D721Med (cell line): ENCODE measurements around the gene OR56B4.
"Not testable (repeated sequence)": the region's sequence is repeated elsewhere in the genome, so short reads cannot be mapped to it uniquely, and the experiment has no call there.

Source experiments
- DNase-seq: peaks from one replicate; pipeline ENCODE4 v3.0.0; 2011; ENCODE audit warnings: low spot score; ENCODE audit not compliant: insufficient read length
- FAIRE-seq: peaks from 2 replicates; lab custom pipeline; 2011; peaks lifted over from hg19 to GRCh38; lab: Jason Lieb, UNC
- TF ChIP-seq, protein P1 (sequence below): IDR thresholded peaks from 2 replicates; pipeline ENCODE4 v1.5.1; 2012; ENCODE audit warnings: mild to moderate bottlenecking, control low read depth; ENCODE audit not compliant: insufficient read depth; ENCODE audit errors: missing control alignments

Gene OR56B4

DNA sequence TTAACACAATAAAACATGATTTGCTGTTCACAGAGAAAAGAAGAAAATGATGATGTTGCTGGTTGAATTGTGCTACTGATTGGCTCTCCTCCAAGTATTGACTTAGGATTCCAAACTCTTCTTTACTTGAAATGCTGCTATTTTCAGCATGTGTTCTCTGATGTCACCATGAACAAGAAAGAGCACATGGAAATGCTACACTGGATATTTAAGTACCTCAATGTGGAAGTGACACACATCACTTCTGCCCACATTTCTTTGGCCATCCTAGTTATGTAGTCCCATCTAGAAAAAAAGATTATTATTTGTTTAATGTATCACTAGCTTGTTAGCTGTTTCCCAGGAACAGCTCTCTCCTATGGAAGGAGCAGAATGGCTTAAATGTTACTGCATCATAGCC lies 35.5 kb downstream of the OR56B4 start:
- TF ChIP-seq, protein P1, sequence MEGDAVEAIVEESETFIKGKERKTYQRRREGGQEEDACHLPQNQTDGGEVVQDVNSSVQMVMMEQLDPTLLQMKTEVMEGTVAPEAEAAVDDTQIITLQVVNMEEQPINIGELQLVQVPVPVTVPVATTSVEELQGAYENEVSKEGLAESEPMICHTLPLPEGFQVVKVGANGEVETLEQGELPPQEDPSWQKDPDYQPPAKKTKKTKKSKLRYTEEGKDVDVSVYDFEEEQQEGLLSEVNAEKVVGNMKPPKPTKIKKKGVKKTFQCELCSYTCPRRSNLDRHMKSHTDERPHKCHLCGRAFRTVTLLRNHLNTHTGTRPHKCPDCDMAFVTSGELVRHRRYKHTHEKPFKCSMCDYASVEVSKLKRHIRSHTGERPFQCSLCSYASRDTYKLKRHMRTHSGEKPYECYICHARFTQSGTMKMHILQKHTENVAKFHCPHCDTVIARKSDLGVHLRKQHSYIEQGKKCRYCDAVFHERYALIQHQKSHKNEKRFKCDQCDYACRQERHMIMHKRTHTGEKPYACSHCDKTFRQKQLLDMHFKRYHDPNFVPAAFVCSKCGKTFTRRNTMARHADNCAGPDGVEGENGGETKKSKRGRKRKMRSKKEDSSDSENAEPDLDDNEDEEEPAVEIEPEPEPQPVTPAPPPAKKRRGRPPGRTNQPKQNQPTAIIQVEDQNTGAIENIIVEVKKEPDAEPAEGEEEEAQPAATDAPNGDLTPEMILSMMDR, result no peak
- DNase-seq (no peak), FAIRE-seq (no peak)

- DNase-seq, FAIRE-seq: not testable (repeated sequence)
Measured at GRCh38 chr11:6143737-6144136, 36.3 kb downstream of the OR56B4 start.

- FAIRE-seq (no peak), DNase-seq (no peak)
- TF ChIP-seq, protein P1, result no peak
Measured at GRCh38 chr11:6151117-6151516, 43.6 kb downstream of the OR56B4 start.

DNA sequence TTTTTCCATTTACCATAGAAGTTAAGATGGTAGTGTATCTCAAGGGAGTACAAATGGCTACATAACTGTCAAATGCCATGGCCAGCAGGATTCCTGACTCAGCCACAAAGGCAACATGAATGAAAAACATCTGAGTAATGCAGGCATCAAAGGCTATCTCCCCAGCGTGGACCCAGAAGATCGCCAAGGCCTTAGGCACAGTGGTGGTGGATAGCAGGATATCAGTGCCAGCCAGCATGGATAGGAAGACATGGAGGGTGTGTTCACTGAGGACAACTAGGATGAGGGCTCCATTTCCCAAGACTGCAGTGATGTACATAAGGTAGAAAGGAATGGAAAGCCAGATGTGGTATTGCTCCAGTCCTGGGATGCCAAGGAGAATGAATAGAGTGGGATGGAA lies 44.6 kb downstream of the OR56B4 start:
- DNase-seq, result no peak
- no peak for FAIRE-seq
- TF ChIP-seq, protein P1, result no peak

- no peak for DNase-seq
- no peak for FAIRE-seq
- TF ChIP-seq, protein P1, result no peak
Measured at GRCh38 chr11:6156628-6157359, 49.3 kb downstream of the OR56B4 start.
